Endothelial cell of umbilical vein (primary cell): Measurements from ENCODE around the gene JDP2.

Source experiments
- CTCF ChIP-seq, 2 donors: IDR thresholded peaks; 1 replicate in 1 of 2; 2 replicates in 1 of 2; pipeline ENCODE4 v1.5.1; 2011; ENCODE audit warnings: low read length in 2 of 2, mild to moderate bottlenecking in 2 of 2, moderate library complexity in 2 of 2, control low read depth in 1 of 2, inconsistent platforms in 1 of 2, low read depth in 1 of 2; ENCODE audit not compliant: insufficient read depth in 1 of 2; ENCODE audit errors: extremely low read depth in 1 of 2
- FOS ChIP-seq: IDR thresholded peaks from 2 replicates; pipeline ENCODE4 v1.6.1; 2011; ENCODE audit warnings: mild to moderate bottlenecking, low read length, moderate library complexity, borderline replicate concordance; ENCODE audit not compliant: insufficient read depth
- JUN ChIP-seq: IDR thresholded peaks from 2 replicates; pipeline ENCODE4 v1.6.1; 2011; ENCODE audit warnings: borderline replicate concordance, low read depth; ENCODE audit not compliant: insufficient read length, insufficient read depth
- MYC ChIP-seq: IDR thresholded peaks from one replicate; pipeline ENCODE4 v1.6.1; 2011; ENCODE audit warnings: mild to moderate bottlenecking, low read depth, low read length
- POLR2A ChIP-seq: IDR thresholded peaks from 2 replicates; pipeline ENCODE4 v1.6.1; 2012; ENCODE audit warnings: low read depth, mild to moderate bottlenecking, control low read depth, low read length
- POLR2AphosphoS5 ChIP-seq: IDR thresholded peaks from 2 replicates; pipeline ENCODE4 v1.6.1; 2012; ENCODE audit warnings: low read depth, mild to moderate bottlenecking, control low read depth, low read length, moderate library complexity; ENCODE audit not compliant: insufficient read depth

GRCh38 chr14:75445236-75445635 is 17.4 kb downstream of the JDP2 start:
- TF ChIP-seq FOS (no peak), CTCF (IDR thresholded peaks at IDR 0.05; ENCODE audit: extremely low read depth in 1 of 2, insufficient read depth in 1 of 2, low read depth in 1 of 2, low read length in 2 of 2) (no peak), POLR2A (no peak), POLR2AphosphoS5 (no peak), MYC (no peak), JUN (no peak)
